Measurements from ENCODE around the gene SF1. TPM values are rescaled to one million over a fixed set of nuclear protein-coding genes. Genes with fewer than 3 reads are reported as not detected.

SF1 gene
- total RNA-seq, 2 experiments from 2014 or later, result 247 to 535 TPM

- no peaks in the 10 kb centered on the region for H4K20me1 ChIP-seq (ENCODE audit: insufficient read depth, low read length)
- peaks cover 4% of the 10 kb centered on the region for H3K4me1 ChIP-seq (ENCODE audit: insufficient read depth, low read length, poor library complexity, severe bottlenecking)
- H3K4me2 ChIP-seq (ENCODE audit: low read length), result no peak overlapping the region
- no peaks in the 10 kb centered on the region for H3K9me3 ChIP-seq (ENCODE audit: low read length)
- intact Hi-C loops (cut with micrococcal nuclease; ENCODE audit: unreplicated experiment), result no loop called here
- H3K9me2 ChIP-seq (ENCODE audit: insufficient read depth, low read length), result no peaks in the 10 kb centered on the region
- no peaks in the 10 kb centered on the region for H3K79me2 ChIP-seq (ENCODE audit: insufficient read depth, low read depth, low read length)
- ChIA-PET CTCF (ENCODE audit: unreplicated experiment) (no interaction called here), POLR2A (no interaction called here)
- BruUV-seq (replicated peaks), result no TSS peak
- TF ChIP-seq EZH2phosphoT487 (IDR thresholded peaks at IDR 0.05; ENCODE audit: borderline replicate concordance, low read depth, low read length) (no peak), CTCF (conservative IDR thresholded peaks at IDR 0.05; ENCODE audit: low read length) (no peak)
- no peak overlapping the region for H3K4me3 ChIP-seq (ENCODE audit: low read depth, low read length, poor library complexity, severe bottlenecking)
- H2AFZ ChIP-seq (ENCODE audit: low read length), result no peak overlapping the region
- DNase-seq (ENCODE audit: low spot score), result no peak
- no peaks in the 10 kb centered on the region for H3K36me3 ChIP-seq (ENCODE audit: insufficient read depth, low read length)
- no peak overlapping the region for H3K27ac ChIP-seq (ENCODE audit: low read depth, low read length, poor library complexity, severe bottlenecking)
These were observed 23.3 kb downstream of the SF1 start for GRCh38 chr11:64754919-64755662.

GRCh38 chr11:64754124-64754918 is 24.0 kb downstream of the SF1 start:
- Histone ChIP-seq H2AFZ (ENCODE audit: low read length) (no peak overlapping the region), H3K79me2 (ENCODE audit: insufficient read depth, low read depth, low read length) (no peaks in the 10 kb centered on the region), H3K4me2 (ENCODE audit: low read length) (no peak overlapping the region), H3K4me3 (ENCODE audit: low read depth, low read length, poor library complexity, severe bottlenecking) (no peak overlapping the region), H3K27ac (ENCODE audit: low read depth, low read length, poor library complexity, severe bottlenecking) (no peak overlapping the region), H3K9me2 (ENCODE audit: insufficient read depth, low read length) (no peaks in the 10 kb centered on the region), H3K36me3 (ENCODE audit: insufficient read depth, low read length) (no peaks in the 10 kb centered on the region), H3K4me1 (ENCODE audit: insufficient read depth, low read length, poor library complexity, severe bottlenecking) (peaks cover 5% of the 10 kb centered on the region), H4K20me1 (ENCODE audit: insufficient read depth, low read length) (no peaks in the 10 kb centered on the region), H3K9me3 (ENCODE audit: low read length) (no peaks in the 10 kb centered on the region)
- no peak for TF ChIP-seq EZH2phosphoT487 (IDR thresholded peaks at IDR 0.05; ENCODE audit: borderline replicate concordance, low read depth, low read length)
- no peak for TF ChIP-seq CTCF (conservative IDR thresholded peaks at IDR 0.05; ENCODE audit: low read length)
- POLR2A ChIA-PET, result interaction anchor here (0.6 kb wide), 1 partner anchor 28 kb away, joined by 3 read pairs; no protein-coding TSS in a partner anchor
- BruUV-seq (replicated peaks), result no TSS peak
- intact Hi-C loops (cut with micrococcal nuclease; ENCODE audit: unreplicated experiment), result no loop called here
- CTCF ChIA-PET (ENCODE audit: unreplicated experiment), result no interaction called here
- no peak for DNase-seq (ENCODE audit: low spot score)
